Measurements from ENCODE around the gene JAG1.

DNA sequence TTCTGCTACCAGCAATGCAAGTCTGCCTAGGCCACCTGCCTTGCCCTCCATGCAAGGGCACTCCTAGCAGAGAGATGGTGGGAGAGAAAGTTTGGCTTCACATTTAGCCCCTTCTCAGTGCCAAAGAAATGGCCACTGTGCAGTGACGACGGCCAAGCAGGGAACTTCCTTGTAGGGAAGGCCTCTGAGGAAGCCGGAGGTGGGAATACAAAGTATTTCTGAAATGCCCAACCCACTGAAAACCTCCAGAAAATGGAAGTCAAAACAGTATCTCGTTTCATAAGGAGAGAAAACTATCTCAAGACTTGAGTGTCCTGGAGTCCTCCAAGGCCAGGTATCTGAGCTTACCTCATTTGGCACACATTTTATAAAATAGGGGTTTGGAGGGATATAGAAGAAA is 42.7 kb downstream of the JAG1 start:
- TF ChIP-seq CTCF (IDR thresholded peaks at IDR 0.05): no peak
- no peak for TF ChIP-seq POLR2AphosphoS5 (IDR thresholded peaks at IDR 0.05)
- no peak for TF ChIP-seq POLR2A (IDR thresholded peaks at IDR 0.05)
- no peak for TF ChIP-seq EP300 (IDR thresholded peaks at IDR 0.05)
